Neuronal stem cell (in vitro differentiated cells): ENCODE measurements around the gene CTNNBL1.

Source experiments
- DNase-seq: peaks from one replicate; pipeline ENCODE4 v3.0.0-alpha.2; 2013; ENCODE audit warnings: low spot score
- H2AFZ ChIP-seq: one replicate; pipeline ENCODE4 v1.6.1; 2013; ENCODE audit warnings: mild to moderate bottlenecking, low read length, inconsistent platforms
- H2AK5ac ChIP-seq: 2 replicates; pipeline ENCODE4 v1.6.1; 2013; ENCODE audit warnings: low read depth, mild to moderate bottlenecking, inconsistent platforms, low read length, moderate library complexity, mixed read lengths
- H2BK120ac ChIP-seq: 2 replicates; pipeline ENCODE4 v1.6.1; 2013; ENCODE audit warnings: low read depth, mild to moderate bottlenecking, inconsistent platforms, low read length, moderate library complexity, mixed read lengths
- H2BK12ac ChIP-seq: one replicate; pipeline ENCODE4 v1.6.1; 2013; ENCODE audit warnings: low read length, inconsistent platforms
- H2BK15ac ChIP-seq: 2 replicates; pipeline ENCODE4 v1.6.1; 2013; ENCODE audit warnings: mild to moderate bottlenecking, low read length, inconsistent platforms, mixed read lengths
- H2BK5ac ChIP-seq: one replicate; pipeline ENCODE4 v1.6.1; 2013; ENCODE audit warnings: inconsistent platforms, mild to moderate bottlenecking, low read length, moderate library complexity
- H3K14ac ChIP-seq: one replicate; pipeline ENCODE4 v1.6.1; 2013; ENCODE audit warnings: low read length, inconsistent platforms
- H3K18ac ChIP-seq: 2 replicates; pipeline ENCODE4 v1.6.1; 2013; ENCODE audit warnings: low read length, inconsistent platforms
- H3K23ac ChIP-seq: 2 replicates; pipeline ENCODE4 v1.6.1; 2013; ENCODE audit warnings: low read depth, mild to moderate bottlenecking, mixed read lengths, low read length, inconsistent platforms; ENCODE audit not compliant: poor library complexity
- H3K27ac ChIP-seq: replicated peaks from 3 replicates; pipeline ENCODE4 v1.5.1; 2013; ENCODE audit warnings: low read length, inconsistent platforms
- H3K27me3 ChIP-seq, 3 experiments: 2 replicates each; pipeline ENCODE4 v1.6.1; 2013; ENCODE audit warnings: low read length in 3 of 3, mild to moderate bottlenecking in 2 of 3, inconsistent platforms in 1 of 3, low read depth in 1 of 3, mixed read lengths in 1 of 3, moderate library complexity in 1 of 3; ENCODE audit not compliant: control insufficient read depth in 3 of 3, insufficient read depth in 3 of 3
- H3K36me3 ChIP-seq, 2 donors: replicated peaks in 1 of 2; 2 replicates each; pipeline ENCODE4 v1.6.1; 2013; ENCODE audit warnings: low read length in 2 of 2; ENCODE audit not compliant: control insufficient read depth in 2 of 2, insufficient read depth in 2 of 2
- H3K4ac ChIP-seq: 2 replicates; pipeline ENCODE4 v1.6.1; 2013; ENCODE audit warnings: inconsistent platforms, mild to moderate bottlenecking, low read length, moderate library complexity
- H3K4me1 ChIP-seq, 2 donors: 1 replicate in 1 of 2; 2 replicates in 1 of 2; pipeline ENCODE4 v1.6.1; 2013; ENCODE audit warnings: low read length in 2 of 2, low read depth in 1 of 2; ENCODE audit not compliant: control insufficient read depth in 2 of 2, insufficient read depth in 1 of 2
- H3K4me2 ChIP-seq: one replicate; pipeline ENCODE4 v1.6.1; 2013; ENCODE audit warnings: mild to moderate bottlenecking, low read length, inconsistent platforms; ENCODE audit not compliant: insufficient read depth, poor library complexity, severe bottlenecking
- H3K4me3 ChIP-seq, 2 donors: 2 replicates each; pipeline ENCODE4 v1.5.1; 2013; ENCODE audit warnings: low read length in 2 of 2, mild to moderate bottlenecking in 2 of 2, inconsistent platforms in 1 of 2, moderate library complexity in 1 of 2
- H3K79me1 ChIP-seq: one replicate; pipeline ENCODE4 v1.6.1; 2013; ENCODE audit warnings: low read depth, mild to moderate bottlenecking, inconsistent platforms, low read length, moderate library complexity
- H3K9ac ChIP-seq: one replicate; pipeline ENCODE4 v1.6.1; 2013; ENCODE audit warnings: mild to moderate bottlenecking, low read depth, low read length, inconsistent platforms; ENCODE audit not compliant: poor library complexity
- H3K9me3 ChIP-seq, 2 donors: replicated peaks in 1 of 2; 2 replicates each; pipeline versions ENCODE3 to v1.6.1; 2013; ENCODE audit warnings: low read length in 2 of 2, mild to moderate bottlenecking in 2 of 2, inconsistent platforms in 1 of 2, low read depth in 1 of 2, mixed read lengths in 1 of 2, moderate library complexity in 1 of 2; ENCODE audit not compliant: control insufficient read depth in 2 of 2, insufficient read depth in 1 of 2
- H4K8ac ChIP-seq: one replicate; pipeline ENCODE4 v1.6.1; 2013; ENCODE audit warnings: low read depth, mild to moderate bottlenecking, inconsistent platforms, low read length, moderate library complexity
- H4K91ac ChIP-seq: one replicate; pipeline ENCODE4 v1.6.1; 2013; ENCODE audit warnings: low read length, low read depth, mild to moderate bottlenecking, inconsistent platforms; ENCODE audit not compliant: poor library complexity
- WGBS, 2 donors: extraction: QIAGEN DNeasy Blood & Tissue Kit; methylation state at CpG; one replicate each; pipeline ENCODE4 v1.1.7; 2013; ENCODE audit warnings: missing lambda C conversion rate in 2 of 2, mixed read lengths in 1 of 2; ENCODE audit not compliant: insufficient read length in 2 of 2, insufficient replicate concordance in 1 of 2; ENCODE audit errors: extremely low coverage in 2 of 2; 5-methylcytosine and 5-hydroxymethylcytosine counted together

The CTNNBL1 gene

GRCh38 chr20:37841971-37842370, 148.1 kb downstream of the CTNNBL1 start:
- no peak overlapping the region for H2BK15ac ChIP-seq
- no peak overlapping the region for H3K4me3 ChIP-seq
- no peaks in the 10 kb centered on the region for H3K27me3 ChIP-seq
- H3K4me1 ChIP-seq = peaks cover 28 to 32% of the 10 kb centered on the region in 2 donors
- H2AK5ac ChIP-seq = no peak overlapping the region
- H3K18ac ChIP-seq = no peak overlapping the region
- H2AFZ ChIP-seq = no peak overlapping the region
- H3K4me2 ChIP-seq = no peak overlapping the region
- no peaks in the 10 kb centered on the region for H3K9me3 ChIP-seq
- H4K8ac ChIP-seq = no peak overlapping the region
- H2BK120ac ChIP-seq = no peak overlapping the region
- H2BK12ac ChIP-seq = no peak overlapping the region
- no CpG with 5 or more reads among the region's 6 CpGs for WGBS, 2 donors
- no peak overlapping the region for H4K91ac ChIP-seq
- H3K14ac ChIP-seq = no peak overlapping the region
- peaks cover 0 to 21% of the 10 kb centered on the region in 2 donors for H3K36me3 ChIP-seq
- H3K79me1 ChIP-seq = no peaks in the 10 kb centered on the region
- H2BK5ac ChIP-seq = no peak overlapping the region
- no peak overlapping the region for H3K4ac ChIP-seq
- DNase-seq = peak; percentile 67
- no peak overlapping the region for H3K23ac ChIP-seq
- no peak overlapping the region for H3K27ac ChIP-seq
- no peak overlapping the region for H3K9ac ChIP-seq

GRCh38 chr20:37845241-37845681, 151.4 kb downstream of the CTNNBL1 start:
- Histone ChIP-seq H3K14ac (peak overlapping the region; percentile 59), H2BK15ac (peak overlapping the region; percentile 75), H3K23ac (peak overlapping the region; percentile 62), H3K9ac (peak overlapping the region; percentile 78), H3K36me3 (peaks cover 0 to 21% of the 10 kb centered on the region in 2 donors), H3K4me1 (peaks cover 26 to 28% of the 10 kb centered on the region in 2 donors), H2BK120ac (no peak overlapping the region), H4K91ac (peak overlapping the region; percentile 61), H2BK12ac (peak overlapping the region; percentile 23), H3K4ac (no peak overlapping the region), H2BK5ac (no peak overlapping the region), H3K27ac (no peak overlapping the region), H3K4me2 (no peak overlapping the region), H3K18ac (peak overlapping the region; percentile 49), H2AK5ac (peak overlapping the region; percentile 22), H3K79me1 (no peaks in the 10 kb centered on the region), H2AFZ (no peak overlapping the region), H3K27me3 (no peaks in the 10 kb centered on the region), H3K9me3 (no peaks in the 10 kb centered on the region), H4K8ac (no peak overlapping the region), H3K4me3 (no peak overlapping the region)
- WGBS, 2 donors = no CpG with 5 or more reads among the region's 10 CpGs
- DNase-seq = no peak

- H3K23ac ChIP-seq = no peak overlapping the region
- H3K9ac ChIP-seq = no peak overlapping the region
- no peak for DNase-seq
- no peaks in the 10 kb centered on the region for H3K27me3 ChIP-seq
- H3K4ac ChIP-seq = no peak overlapping the region
- no peak overlapping the region for H4K91ac ChIP-seq
- peaks cover 26 to 28% of the 10 kb centered on the region in 2 donors for H3K4me1 ChIP-seq
- H4K8ac ChIP-seq = no peak overlapping the region
- H3K27ac ChIP-seq = no peak overlapping the region
- no peak overlapping the region for H2BK120ac ChIP-seq
- H3K36me3 ChIP-seq = peaks cover 0 to 18% of the 10 kb centered on the region in 2 donors
- H2AK5ac ChIP-seq = no peak overlapping the region
- H2BK5ac ChIP-seq = no peak overlapping the region
- H2BK12ac ChIP-seq = no peak overlapping the region
- no CpG with 5 or more reads among the region's 5 CpGs for WGBS, 2 donors
- no peak overlapping the region for H3K18ac ChIP-seq
- no peak overlapping the region for H3K14ac ChIP-seq
- no peak overlapping the region for H3K4me2 ChIP-seq
- no peaks in the 10 kb centered on the region for H3K9me3 ChIP-seq
- H2AFZ ChIP-seq = no peak overlapping the region
- no peak overlapping the region for H3K4me3 ChIP-seq
- no peak overlapping the region for H2BK15ac ChIP-seq
- no peaks in the 10 kb centered on the region for H3K79me1 ChIP-seq
These were observed 152.0 kb downstream of the CTNNBL1 start for GRCh38 chr20:37845878-37846277.

GRCh38 chr20:37846573-37846972, 152.7 kb downstream of the CTNNBL1 start:
- peak; percentile 24 for DNase-seq

More at GRCh38 chr20:37846573-37846972, 152.7 kb downstream of the CTNNBL1 start:
- Histone ChIP-seq H3K36me3 (peaks cover 0 to 13% of the 10 kb centered on the region in 2 donors), H3K4me3 (no peak overlapping the region), H2AFZ (no peak overlapping the region), H3K14ac (no peak overlapping the region), H3K4me1 (peaks cover 23 to 24% of the 10 kb centered on the region in 2 donors), H3K23ac (no peak overlapping the region), H3K18ac (no peak overlapping the region), H3K9ac (no peak overlapping the region), H3K4ac (no peak overlapping the region), H3K4me2 (peak overlapping the region; percentile 28), H2AK5ac (no peak overlapping the region), H3K27me3 (no peaks in the 10 kb centered on the region), H4K91ac (no peak overlapping the region), H3K9me3 (no peaks in the 10 kb centered on the region), H4K8ac (no peak overlapping the region), H2BK15ac (no peak overlapping the region), H3K27ac (no peak overlapping the region), H3K79me1 (no peaks in the 10 kb centered on the region), H2BK12ac (no peak overlapping the region), H2BK120ac (no peak overlapping the region), H2BK5ac (no peak overlapping the region)
- no CpG with 5 or more reads among the region's 4 CpGs for WGBS, 2 donors
